Measurements from ENCODE around the gene EYS.

The EYS gene

GRCh38 chr6:64128301-64129024 lies 1578.6 kb downstream of the EYS start:
- no peak for DNase-seq (ENCODE audit: low spot score)

GRCh38 chr6:64123761-64124633 lies 1583.0 kb downstream of the EYS start:
- DNase-seq (ENCODE audit: low spot score), result no peak

DNA sequence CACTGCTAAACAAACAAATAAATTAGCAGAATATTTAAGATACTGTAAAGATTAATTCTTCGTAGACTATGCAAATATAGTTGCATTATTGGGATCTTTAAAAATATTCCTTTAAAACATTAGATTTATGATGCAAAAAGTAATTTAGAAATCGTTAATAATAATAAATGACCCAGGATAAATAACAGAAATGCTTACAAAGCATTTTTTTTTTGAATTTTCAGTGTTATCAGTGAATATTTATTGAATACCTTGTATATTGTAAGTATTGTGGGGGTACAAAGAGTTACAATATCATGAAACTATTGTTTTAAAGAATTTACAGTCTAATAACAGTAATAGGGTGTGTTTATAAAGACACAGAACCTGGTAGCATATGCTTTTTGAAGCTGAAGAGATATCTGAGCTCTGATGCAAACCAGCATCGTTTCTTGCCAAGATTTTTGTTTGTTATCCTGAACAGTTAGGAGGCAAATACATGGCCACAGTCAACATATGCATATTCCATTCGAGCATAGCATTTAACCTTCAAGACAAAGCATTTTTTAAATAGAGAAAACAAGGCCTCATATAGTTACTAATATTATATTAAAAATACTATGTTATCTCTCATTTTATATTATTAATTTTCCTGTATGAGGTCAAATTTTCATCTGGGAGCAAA lies 1584.2 kb downstream of the EYS start:
- no peak for DNase-seq (ENCODE audit: low spot score)

DNA sequence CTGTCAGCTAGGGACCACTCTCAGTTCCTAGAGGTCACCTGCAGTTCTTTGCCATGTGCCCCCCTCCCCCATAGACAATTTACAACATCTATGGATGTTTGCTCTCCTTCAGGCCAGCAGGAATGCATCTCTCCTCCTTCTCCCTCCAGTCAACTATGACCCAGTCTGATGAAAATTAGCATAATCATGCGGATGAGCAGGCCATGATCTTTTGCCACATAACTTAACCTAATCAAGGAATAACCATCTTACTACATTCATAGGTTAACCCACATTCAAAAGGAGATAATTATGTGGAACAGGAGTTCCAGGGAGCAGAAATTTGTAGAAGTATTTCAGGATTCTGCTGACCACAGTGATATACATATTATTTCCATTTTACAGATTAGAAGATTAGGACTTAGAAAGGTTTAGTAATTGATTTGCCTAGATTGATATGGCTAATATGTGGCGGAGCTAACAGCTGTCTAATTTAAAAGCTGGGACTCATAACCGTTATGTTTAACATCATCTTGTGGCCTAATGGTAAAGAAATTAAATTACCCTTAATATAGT lies 1585.9 kb downstream of the EYS start:
- no peak for DNase-seq (ENCODE audit: low spot score)

DNA sequence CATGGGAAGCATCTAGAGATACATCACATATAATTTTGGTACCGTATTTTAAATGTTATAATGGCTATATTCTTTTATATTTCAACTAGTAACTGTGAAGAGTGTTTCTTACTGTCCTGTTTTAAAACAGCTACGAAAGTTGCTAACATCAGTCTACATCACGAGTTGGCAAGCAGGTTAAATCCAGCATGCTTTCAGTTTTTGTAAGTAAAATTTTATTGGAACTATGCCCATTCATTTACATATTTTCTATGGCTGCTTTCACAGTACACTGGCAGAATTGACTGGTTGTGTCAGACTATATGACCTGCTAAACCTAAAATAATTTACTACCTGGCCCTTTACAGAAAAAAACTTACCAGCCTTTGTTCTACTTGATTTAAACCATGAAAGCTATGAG lies 1593.3 kb downstream of the EYS start:
- DNase-seq (ENCODE audit: low spot score), result no peak

DNA sequence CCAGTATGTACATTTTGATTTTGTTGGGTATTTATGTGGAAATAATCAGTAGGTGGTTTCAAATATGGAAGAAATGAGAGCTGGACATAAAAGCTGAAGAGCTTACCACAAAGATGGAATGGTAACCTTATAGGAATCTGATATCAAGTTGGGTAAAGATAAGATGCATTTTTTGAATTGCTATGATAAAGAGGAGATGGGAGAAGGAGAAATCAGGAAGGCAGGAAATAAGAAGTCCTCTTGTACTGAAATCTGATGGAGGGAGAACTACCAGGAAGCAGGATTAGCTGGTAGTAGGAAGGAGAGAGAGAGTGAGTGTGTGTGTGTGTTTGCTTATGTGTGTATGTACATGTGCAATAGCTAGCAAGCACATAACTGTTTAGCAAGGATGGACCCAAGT lies 1603.0 kb downstream of the EYS start:
- DNase-seq (ENCODE audit: low spot score), result no peak

DNA sequence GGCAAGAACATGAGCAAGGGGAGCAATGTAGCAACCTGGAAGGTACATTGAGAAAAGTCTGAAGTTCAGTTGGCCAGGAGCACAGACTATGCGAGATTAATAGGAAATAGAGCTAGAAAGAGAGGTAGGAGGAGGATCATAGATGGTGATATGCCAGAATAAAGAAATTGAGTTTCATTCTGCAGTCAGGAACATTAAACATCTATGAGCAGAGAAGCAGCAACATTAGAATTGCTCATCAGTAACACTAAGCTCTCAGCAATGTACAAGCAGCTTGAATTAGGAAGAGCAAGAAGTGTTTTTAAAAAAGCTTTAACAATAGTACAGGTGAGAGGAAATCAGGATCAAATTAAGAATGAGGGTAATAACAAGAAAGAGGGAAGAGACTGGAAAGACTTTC lies 1603.5 kb downstream of the EYS start:
- no peak for DNase-seq (ENCODE audit: low spot score)

- DNase-seq (ENCODE audit: low spot score), result no peak
These were observed 1606.2 kb downstream of the EYS start for GRCh38 chr6:64100702-64101303.

GRCh38 chr6:64090352-64090751 lies 1616.7 kb downstream of the EYS start:
- DNase-seq (ENCODE audit: low spot score), result no peak

GRCh38 chr6:64085126-64085525 lies 1621.9 kb downstream of the EYS start:
- DNase-seq (ENCODE audit: low spot score), result no peak

GRCh38 chr6:64084185-64084663 lies 1622.8 kb downstream of the EYS start:
- no peak for DNase-seq (ENCODE audit: low spot score)

GRCh38 chr6:64083261-64083660 lies 1623.8 kb downstream of the EYS start:
- no peak for DNase-seq (ENCODE audit: low spot score)

- DNase-seq (ENCODE audit: low spot score), result no peak
These were observed 1625.6 kb downstream of the EYS start for GRCh38 chr6:64081453-64081852.

DNA sequence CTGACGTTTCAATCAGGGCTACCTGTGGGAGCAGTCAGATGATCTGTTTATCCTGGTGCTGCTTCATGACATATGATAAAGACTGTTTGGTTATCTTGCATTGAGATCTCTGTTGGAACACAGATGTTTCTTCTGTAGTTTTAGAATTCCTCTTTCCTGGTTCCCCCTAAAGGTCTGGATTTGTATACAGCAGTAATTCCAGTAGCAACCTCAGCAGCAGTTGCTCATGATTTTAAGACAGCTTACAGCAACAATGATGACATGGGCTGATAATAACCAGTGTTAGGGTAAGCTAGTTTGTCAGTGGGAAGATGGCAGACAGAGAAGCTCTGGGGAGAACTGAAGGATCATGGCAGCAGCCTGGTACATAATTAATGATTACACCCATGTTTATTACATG lies 1632.0 kb downstream of the EYS start:
- no peak for DNase-seq (ENCODE audit: low spot score)

- DNase-seq (ENCODE audit: low spot score), result no peak
These were observed 1634.3 kb downstream of the EYS start for GRCh38 chr6:64072686-64073085.

DNA sequence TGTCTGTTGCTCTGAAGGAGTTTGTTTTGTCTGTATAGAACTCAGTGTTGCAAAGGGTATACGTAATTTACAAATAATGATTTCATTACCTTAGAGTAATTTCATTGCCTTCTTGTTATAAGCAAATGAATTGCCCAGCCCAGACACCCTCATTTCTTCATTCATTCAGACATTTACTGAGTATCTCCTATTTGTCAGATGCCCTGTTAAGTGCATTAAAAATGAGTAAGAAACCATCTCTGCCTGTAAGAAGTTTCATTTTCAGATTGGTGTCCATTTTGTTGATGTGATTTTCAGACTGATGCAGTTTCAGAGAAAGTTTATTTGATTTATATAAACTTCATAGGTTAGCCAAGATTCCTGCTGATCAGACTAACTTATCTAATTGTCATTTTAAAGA lies 1642.1 kb downstream of the EYS start:
- no peak for DNase-seq (ENCODE audit: low spot score)

GRCh38 chr6:64062960-64063683 lies 1643.9 kb downstream of the EYS start:
- DNase-seq (ENCODE audit: low spot score), result no peak

GRCh38 chr6:64054861-64055260 lies 1652.2 kb downstream of the EYS start:
- no peak for DNase-seq (ENCODE audit: low spot score)

DNA sequence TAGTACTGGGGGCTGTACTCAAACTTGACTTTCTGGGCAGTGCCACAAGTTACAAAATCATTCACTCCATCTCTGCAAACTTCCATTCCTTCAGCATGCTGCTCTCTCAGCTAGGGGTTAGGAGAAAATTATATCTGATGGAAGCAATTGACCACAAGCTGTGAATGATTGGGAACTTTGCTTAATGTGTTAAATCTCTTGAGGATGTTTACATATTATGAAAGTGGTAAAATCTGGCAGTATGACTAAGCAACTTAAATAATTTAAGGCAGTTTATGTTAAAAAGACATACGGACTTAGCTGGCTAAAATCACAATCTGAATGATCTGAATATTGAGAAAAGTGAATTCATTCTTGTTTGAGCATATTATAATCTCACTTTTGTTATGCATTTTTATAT lies 1656.4 kb downstream of the EYS start:
- no peak for DNase-seq (ENCODE audit: low spot score)

DNA sequence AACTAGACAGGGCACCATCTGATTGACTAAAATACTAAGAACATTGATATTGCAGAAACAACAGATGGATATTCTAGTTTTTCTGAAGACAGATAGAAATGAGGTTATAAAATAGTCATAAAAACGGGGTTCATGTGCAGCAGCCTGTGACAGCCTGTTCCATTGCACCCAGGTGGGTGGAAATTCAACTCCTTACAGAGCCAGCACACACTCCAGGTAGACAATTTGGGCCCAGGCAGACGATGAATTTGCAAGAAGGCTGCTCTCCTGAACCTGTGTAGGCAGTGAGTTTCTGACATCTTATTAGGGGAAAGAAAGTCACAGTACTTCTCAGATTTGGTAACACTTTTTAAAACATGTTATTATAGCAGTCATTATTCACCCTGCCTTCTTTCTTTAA lies 1657.3 kb downstream of the EYS start:
- no peak for DNase-seq (ENCODE audit: low spot score)

DNA sequence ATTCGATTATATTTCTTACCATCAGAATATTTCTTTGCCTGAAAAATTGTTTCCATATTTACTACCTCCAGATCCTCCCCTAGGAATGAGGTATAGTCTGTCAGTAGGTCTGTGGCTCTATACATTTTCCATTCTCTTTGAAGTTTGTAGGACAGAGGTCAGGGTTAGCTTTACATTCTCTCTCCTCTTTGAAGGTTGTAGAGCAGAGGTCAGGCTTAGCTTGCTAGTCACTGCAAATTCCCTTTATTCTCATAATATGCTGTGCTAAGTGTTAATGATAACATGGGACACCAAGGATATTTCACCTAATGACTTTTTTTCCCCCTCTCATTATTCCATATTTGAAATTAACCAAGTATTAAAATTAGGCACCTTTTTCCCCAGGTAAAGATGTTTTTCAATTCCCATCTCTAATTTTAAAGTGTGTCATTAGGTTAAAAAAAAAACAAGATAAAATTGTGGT lies 1660.2 kb downstream of the EYS start:
- no peak for DNase-seq (ENCODE audit: low spot score)

Data from Ammon's horn (tissue), 1 donor.